ENCODE data around the gene RCOR1. TPM values are rescaled to one million over a fixed set of nuclear protein-coding genes. Genes with fewer than 3 reads are reported as not detected.
"Not testable (repeated sequence)": the region's sequence is repeated elsewhere in the genome, so short reads cannot be mapped to it uniquely, and the experiment has no call there.

The RCOR1 gene
- total RNA-seq, 1 donor from 2014 or later = 33.4 TPM

GRCh38 chr14:102593061-102593824, 794 bp downstream of the RCOR1 start:
- DNase-seq = no peak

- no peak for DNase-seq
Measured at GRCh38 chr14:102593825-102594137, 1.3 kb downstream of the RCOR1 start.

GRCh38 chr14:102594514-102595175, 2.2 kb downstream of the RCOR1 start:
- DNase-seq = peak; percentile 37

DNA sequence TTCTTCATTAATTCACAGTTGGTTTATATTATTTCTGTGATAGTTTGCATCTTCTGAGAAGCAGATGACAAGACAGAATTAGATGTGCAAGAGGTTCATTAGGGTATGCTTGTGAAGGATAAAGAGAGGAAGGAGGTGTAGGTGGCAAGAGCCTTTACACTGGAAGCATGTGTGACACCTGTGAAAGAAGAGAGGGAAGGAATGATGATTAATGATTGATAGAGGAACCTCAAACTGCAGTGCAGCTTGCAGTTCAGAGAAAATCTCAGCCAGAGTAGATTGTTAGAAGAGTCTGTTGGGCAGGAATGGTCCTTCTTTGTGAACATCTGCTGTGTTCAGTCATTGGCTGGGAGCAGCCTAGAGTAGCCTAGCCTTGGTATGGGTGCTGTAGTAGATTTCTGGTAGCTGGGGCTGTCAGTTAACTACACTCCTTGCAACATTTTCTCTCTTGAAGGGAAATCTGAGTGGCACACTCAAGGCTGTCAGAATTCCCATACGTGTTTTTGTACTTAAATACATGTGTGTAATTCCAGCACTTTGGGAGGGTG, 9.0 kb downstream of the RCOR1 start:
- DNase-seq = no peak

DNA sequence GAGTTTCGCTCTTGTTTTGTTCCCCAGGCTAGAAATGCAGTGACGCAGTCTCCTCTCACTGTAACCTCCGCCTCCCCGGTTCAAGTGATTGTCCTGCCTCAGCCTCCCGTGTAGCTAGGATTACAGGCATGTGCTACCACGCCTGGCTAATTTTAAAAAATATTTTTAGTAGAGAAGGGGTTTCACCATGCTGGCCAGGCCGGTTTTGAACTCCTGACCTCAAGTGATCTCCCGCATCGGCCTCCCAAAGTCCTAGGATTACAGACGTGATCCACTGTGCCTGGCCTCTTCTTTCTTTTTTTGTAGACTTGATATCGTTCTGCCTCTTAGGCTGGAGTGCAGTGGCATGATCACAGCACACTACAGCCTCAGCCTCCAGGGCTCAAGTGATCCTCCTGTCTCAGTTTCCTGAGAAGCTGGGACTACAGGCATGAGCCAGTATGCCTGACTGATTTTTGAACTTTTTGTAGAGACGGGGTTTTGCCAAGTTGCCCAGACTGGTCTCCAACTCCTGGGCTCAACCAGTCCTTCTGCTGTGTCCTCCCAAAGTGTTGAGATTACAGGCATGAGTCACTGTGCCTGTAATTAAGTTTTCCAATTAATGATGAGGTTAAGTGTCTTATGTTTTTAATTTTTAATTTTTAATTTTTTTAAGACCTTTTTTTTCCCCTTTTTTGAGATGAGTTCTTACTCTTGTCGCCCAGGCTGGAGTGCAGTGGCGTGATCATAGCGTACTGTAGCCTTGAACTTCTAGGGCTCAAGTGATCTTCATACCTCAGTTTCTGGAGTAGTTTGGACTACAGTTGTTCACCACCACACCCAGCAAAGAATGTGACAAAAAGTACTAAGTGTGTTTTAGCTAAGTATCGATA, 10.2 kb downstream of the RCOR1 start:
- DNase-seq = no peak

- no peak for DNase-seq
Measured at GRCh38 chr14:102603293-102603907, 11.0 kb downstream of the RCOR1 start.

DNA sequence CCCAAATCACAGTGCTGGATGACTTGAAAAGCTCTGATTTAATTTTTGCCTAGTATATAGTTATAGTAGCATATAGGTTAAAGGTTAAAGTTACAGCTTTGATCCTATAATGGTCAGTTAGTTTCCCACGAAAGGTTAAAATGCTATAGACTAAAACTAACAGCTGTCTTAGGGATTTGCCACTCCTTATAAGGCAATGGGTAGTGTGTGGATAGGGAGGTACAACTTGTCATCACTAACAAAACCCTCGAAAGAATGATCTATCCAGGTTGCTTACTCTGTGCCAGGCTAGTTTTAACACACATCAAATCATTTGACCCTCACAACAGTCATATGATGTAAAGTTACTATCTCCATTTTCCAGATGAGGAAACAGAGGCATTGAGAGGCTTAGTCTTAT, 11.7 kb downstream of the RCOR1 start:
- no peak for DNase-seq

- no peak for DNase-seq
Measured at GRCh38 chr14:102605029-102605428, 12.6 kb downstream of the RCOR1 start.

DNA sequence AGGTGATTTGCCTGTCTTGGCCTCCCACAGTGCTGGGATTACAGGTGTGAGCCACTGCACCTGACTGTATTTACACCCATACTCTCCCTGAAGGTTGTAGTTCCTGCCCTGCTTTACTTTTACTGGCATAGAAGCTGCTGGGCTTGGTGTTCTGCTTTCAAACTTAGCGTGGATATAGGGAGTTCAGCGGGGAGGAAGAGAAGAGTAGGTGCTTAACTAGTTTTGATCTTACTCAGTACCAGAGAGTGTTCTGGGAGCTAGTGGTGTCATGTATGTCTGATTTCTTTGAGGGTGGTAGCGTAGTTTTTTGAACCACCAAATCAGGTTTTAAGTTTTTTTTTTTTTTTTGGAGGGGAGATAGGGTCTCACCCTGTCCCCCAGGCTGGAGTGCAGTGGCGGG, 13.8 kb downstream of the RCOR1 start:
- no peak for DNase-seq

- DNase-seq = no peak
Measured at GRCh38 chr14:102608064-102608446, 15.6 kb downstream of the RCOR1 start.

- no peak for DNase-seq
Measured at GRCh38 chr14:102610968-102611811, 18.7 kb downstream of the RCOR1 start.

DNA sequence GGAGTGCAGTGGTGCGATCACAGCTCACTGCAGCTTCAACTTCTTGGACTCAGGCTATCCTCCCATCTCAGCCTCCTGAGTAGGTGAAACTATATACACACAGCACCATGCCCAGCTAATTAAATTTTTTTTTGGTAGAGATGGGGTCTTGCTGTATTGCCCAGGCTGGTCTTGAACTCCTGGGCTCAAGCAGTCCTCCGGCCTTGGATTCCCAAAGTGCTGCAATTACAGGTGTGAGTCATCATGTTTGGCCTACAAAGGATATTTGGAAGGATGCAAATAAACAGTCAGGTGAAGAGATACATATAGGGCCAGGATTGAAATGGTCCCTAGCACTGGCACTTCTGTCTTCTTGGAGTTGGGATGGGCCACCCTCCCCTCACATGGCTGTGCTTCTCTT, 23.9 kb downstream of the RCOR1 start:
- DNase-seq = no peak

- DNase-seq = no peak
Measured at GRCh38 chr14:102616799-102617198, 24.4 kb downstream of the RCOR1 start.

GRCh38 chr14:102619012-102619411, 26.6 kb downstream of the RCOR1 start:
- not testable (repeated sequence) for DNase-seq

DNA sequence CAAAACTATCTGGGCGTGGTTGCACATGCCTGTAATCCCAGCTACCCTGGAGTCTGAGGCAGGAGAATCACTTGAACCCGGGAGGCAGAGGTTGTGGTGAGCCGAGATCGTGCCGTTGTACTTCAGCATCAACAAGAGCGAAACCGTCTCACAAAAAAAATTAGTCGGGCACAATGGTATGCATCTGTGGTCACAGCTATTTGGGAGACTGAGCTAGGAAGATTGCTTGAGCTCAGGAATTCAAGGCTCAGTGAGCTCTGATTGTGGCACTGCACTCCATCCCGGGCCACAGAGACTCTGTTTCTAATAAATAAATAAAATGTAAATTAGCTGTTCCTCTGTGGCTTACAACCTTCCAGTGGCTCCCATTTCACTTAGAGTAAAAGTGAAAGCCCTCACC, 28.0 kb downstream of the RCOR1 start:
- DNase-seq = no peak

DNA sequence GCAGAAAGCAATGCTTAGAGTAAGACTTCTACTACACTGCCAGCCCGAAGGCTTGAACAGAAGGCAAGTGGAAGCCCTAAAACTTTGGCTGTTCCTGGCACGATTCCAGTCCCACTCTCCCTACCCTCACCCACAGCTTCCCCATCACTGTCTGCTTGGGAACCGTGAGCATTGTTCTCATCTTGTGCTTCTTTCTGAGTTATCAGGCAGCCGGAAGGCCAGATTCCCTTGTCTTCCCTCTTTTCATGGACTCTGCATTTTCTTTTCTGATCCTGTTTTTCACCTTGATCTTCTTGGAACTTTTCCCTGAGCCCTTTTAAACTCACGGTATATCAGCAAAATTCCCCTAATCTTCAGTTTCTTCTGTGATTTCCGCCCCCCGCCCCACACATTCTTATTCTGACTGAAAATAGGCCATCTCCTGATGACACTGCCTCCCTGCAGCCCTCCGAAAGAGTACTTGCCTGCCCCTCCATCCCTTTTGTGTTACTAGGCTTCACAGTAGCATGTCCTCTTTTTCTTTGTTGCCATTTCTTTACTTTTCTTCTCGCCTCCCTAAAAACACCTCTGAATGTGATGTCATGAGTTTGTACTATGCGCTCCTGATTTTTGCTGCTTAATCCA, 29.9 kb downstream of the RCOR1 start:
- no peak for DNase-seq

GRCh38 chr14:102624666-102625065, 32.2 kb downstream of the RCOR1 start:
- DNase-seq = no peak

- no peak for DNase-seq
Measured at GRCh38 chr14:102625564-102626296, 33.3 kb downstream of the RCOR1 start.

GRCh38 chr14:102626530-102626929, 34.1 kb downstream of the RCOR1 start:
- DNase-seq = no peak

DNA sequence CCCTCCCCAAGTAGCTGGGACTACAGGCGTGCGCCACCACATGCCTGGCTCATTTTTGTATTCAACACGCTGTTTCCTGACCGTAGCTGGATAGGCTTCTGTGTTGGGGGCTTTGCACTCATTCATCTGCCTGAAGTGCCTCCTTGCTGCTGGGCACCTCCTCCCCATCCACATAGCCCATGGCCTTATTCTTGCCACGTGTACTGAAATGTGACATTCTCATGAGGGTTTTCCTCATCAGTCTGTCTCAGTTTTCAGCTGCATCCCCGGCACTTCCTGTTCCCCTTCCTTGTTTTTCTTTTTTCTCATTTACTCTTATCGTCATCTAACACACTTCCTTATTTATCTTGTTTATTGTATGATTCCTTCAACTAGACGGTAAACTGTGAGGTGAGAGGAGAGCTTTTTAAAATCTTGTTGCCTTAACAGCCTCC, 36.6 kb downstream of the RCOR1 start:
- DNase-seq = no peak

Measured in skin of body (tissue), 2 donors.